H1 (cell line): ENCODE measurements around the gene CCNI. TPM values are rescaled to one million over a fixed set of nuclear protein-coding genes. Genes with fewer than 3 reads are reported as not detected.
"Not testable (repeated sequence)": the region's sequence is repeated elsewhere in the genome, so short reads cannot be mapped to it uniquely, and the experiment has no call there.

Experiments
- CTCF ChIA-PET: fragments of 300-600 bp; sonication (Branson Sonifier 250); formaldehyde crosslinking; loops from one replicate; lab custom pipeline; 2021; ENCODE audit not compliant: partially characterized antibody; lab: Charles Lee
- POLR2A ChIA-PET: fragments of 300-600 bp; sonication (Branson Sonifier 250); formaldehyde crosslinking; loops from one replicate; lab custom pipeline; 2021; ENCODE audit warnings: inconsistent platforms; ENCODE audit not compliant: partially characterized antibody; lab: Charles Lee
- DNase-seq, 2 experiments: peaks; one replicate each; pipeline versions ENCODE4 v3.0.0 to v3.0.0-alpha.2; 2010 to 2022; ENCODE audit warnings: low spot score in 2 of 2, low read depth in 1 of 2, mixed read lengths in 1 of 2
- FAIRE-seq: peaks from 2 replicates; lab custom pipeline; 2011; peaks lifted over from hg19 to GRCh38; lab: Jason Lieb, UNC
- H2AFZ ChIP-seq: 2 replicates; pipeline ENCODE4 v1.8.1; 2012; ENCODE audit warnings: low read length, inconsistent platforms
- H2AK5ac ChIP-seq: 2 replicates; pipeline ENCODE4 v1.6.1; 2013; ENCODE audit warnings: low read depth, low read length
- H2BK120ac ChIP-seq: replicated peaks from 2 replicates; pipeline ENCODE3; 2013; ENCODE audit warnings: low read depth, low read length, inconsistent platforms
- H2BK12ac ChIP-seq: 2 replicates; pipeline ENCODE4 v1.6.1; 2013; ENCODE audit warnings: low read depth, low read length
- H2BK15ac ChIP-seq: 2 replicates; pipeline ENCODE4 v1.6.1; 2013; ENCODE audit warnings: low read length
- H2BK20ac ChIP-seq: 2 replicates; pipeline ENCODE4 v1.6.1; 2013; ENCODE audit warnings: low read length
- H2BK5ac ChIP-seq: 2 replicates; pipeline ENCODE4 v1.6.1; 2013; ENCODE audit warnings: low read depth, low read length
- H3K14ac ChIP-seq: 2 replicates; pipeline ENCODE4 v1.6.1; 2013; ENCODE audit warnings: inconsistent platforms; ENCODE audit not compliant: insufficient read length
- H3K18ac ChIP-seq: 2 replicates; pipeline ENCODE4 v1.6.1; 2013; ENCODE audit warnings: low read length; ENCODE audit errors: extremely low read depth
- H3K23ac ChIP-seq: 2 replicates; pipeline ENCODE4 v1.6.1; 2013; ENCODE audit warnings: inconsistent platforms; ENCODE audit not compliant: insufficient read length
- H3K23me2 ChIP-seq: 2 replicates; pipeline ENCODE4 v1.6.1; 2013; ENCODE audit warnings: low read depth, low read length
- H3K27ac ChIP-seq: 2 replicates; pipeline ENCODE4 v1.6.1; 2011; ENCODE audit warnings: low read depth, low read length, inconsistent platforms
- H3K27me3 ChIP-seq, 4 experiments: replicated peaks in 1 of 4; 1 replicate in 1 of 4; 2 replicates in 3 of 4; pipeline versions ENCODE4 v1.6.1 to v1.8.1; 2011 to 2013; ENCODE audit warnings: low read length in 3 of 4, mild to moderate bottlenecking in 3 of 4, inconsistent platforms in 2 of 4, mixed read lengths in 2 of 4, moderate library complexity in 1 of 4; ENCODE audit not compliant: control insufficient read depth in 3 of 4, insufficient read depth in 3 of 4; ENCODE audit errors: extremely low read depth in 1 of 4
- H3K36me3 ChIP-seq, 4 experiments: 2 replicates each; pipeline versions ENCODE4 v1.6.1 to v1.8.1; 2011 to 2013; ENCODE audit warnings: mild to moderate bottlenecking in 4 of 4, low read length in 3 of 4, moderate library complexity in 2 of 4, control low read depth in 1 of 4, inconsistent platforms in 1 of 4; ENCODE audit not compliant: insufficient read depth in 4 of 4, control insufficient read depth in 2 of 4
- H3K4ac ChIP-seq: replicated peaks from 2 replicates; pipeline ENCODE3; 2013; ENCODE audit warnings: low read length, low read depth, mixed read lengths, inconsistent platforms; ENCODE audit not compliant: insufficient read length
- H3K4me1 ChIP-seq, 4 experiments: replicated peaks in 1 of 4; 1 replicate in 1 of 4; 2 replicates in 3 of 4; pipeline versions ENCODE4 v1.6.1 to v1.8.1; 2011 to 2013; ENCODE audit warnings: low read length in 3 of 4, inconsistent platforms in 2 of 4, mixed read lengths in 1 of 4; ENCODE audit not compliant: insufficient read depth in 4 of 4, control insufficient read depth in 3 of 4
- H3K4me2 ChIP-seq, 2 experiments: 2 replicates each; pipeline versions ENCODE4 v1.6.1 to v1.8.1; 2011 to 2013; ENCODE audit warnings: low read depth in 2 of 2, low read length in 2 of 2, control low read depth in 1 of 2, inconsistent platforms in 1 of 2, mild to moderate bottlenecking in 1 of 2; ENCODE audit not compliant: insufficient read depth in 1 of 2
- H3K4me3 ChIP-seq, 4 experiments: fragments of 200-600, 300-600 bp in 1 of 4; sonication (generic), shearing (Covaris generic), sonication (Bioruptor Twin) in 1 of 4; 2 replicates each; pipeline versions ENCODE4 v1.5.1 to v1.8.1; 2011 to 2016; ENCODE audit warnings: low read length in 4 of 4, low read depth in 3 of 4, control low read depth in 2 of 4, inconsistent platforms in 2 of 4, mild to moderate bottlenecking in 2 of 4, mixed read lengths in 1 of 4, moderate library complexity in 1 of 4; ENCODE audit not compliant: insufficient read depth in 2 of 4; ENCODE audit errors: extremely low read depth in 1 of 4
- H3K56ac ChIP-seq: replicated peaks from 2 replicates; pipeline ENCODE3; 2013; ENCODE audit warnings: low read depth, mild to moderate bottlenecking, mixed read lengths, low read length, inconsistent platforms; ENCODE audit not compliant: insufficient read length
- H3K79me1 ChIP-seq: 2 replicates; pipeline ENCODE4 v1.6.1; 2013; ENCODE audit warnings: low read depth, low read length, control low read depth
- H3K79me2 ChIP-seq, 2 experiments: 2 replicates each; pipeline versions ENCODE4 v1.6.1 to v1.8.1; 2012 to 2013; ENCODE audit warnings: low read length in 2 of 2, mild to moderate bottlenecking in 2 of 2, inconsistent platforms in 1 of 2; ENCODE audit not compliant: insufficient read depth in 2 of 2, control insufficient read depth in 1 of 2
- H3K9ac ChIP-seq, 4 experiments: replicated peaks in 1 of 4; 1 replicate in 1 of 4; 2 replicates in 3 of 4; pipeline versions ENCODE4 v1.6.1 to v1.8.1; 2011 to 2013; ENCODE audit warnings: low read depth in 3 of 4, low read length in 3 of 4, control low read depth in 2 of 4, mild to moderate bottlenecking in 2 of 4, moderate library complexity in 2 of 4, inconsistent platforms in 1 of 4; ENCODE audit errors: extremely low read depth in 1 of 4
- H3K9me3 ChIP-seq, 2 experiments: 2 replicates each; pipeline versions ENCODE4 v1.6.1 to v1.8.1; 2012 to 2013; ENCODE audit warnings: mild to moderate bottlenecking in 2 of 2, moderate library complexity in 2 of 2, control low read depth in 1 of 2, inconsistent platforms in 1 of 2, low read depth in 1 of 2, low read length in 1 of 2, mixed read lengths in 1 of 2; ENCODE audit not compliant: insufficient read depth in 2 of 2
- H4K20me1 ChIP-seq, 2 experiments: replicated peaks in 1 of 2; 2 replicates each; pipeline versions ENCODE3 to v1.8.1; 2011 to 2013; ENCODE audit warnings: inconsistent platforms in 2 of 2, low read length in 2 of 2, mild to moderate bottlenecking in 1 of 2; ENCODE audit not compliant: insufficient read depth in 2 of 2, control insufficient read depth in 1 of 2
- H4K5ac ChIP-seq: 2 replicates; pipeline ENCODE4 v1.6.1; 2013; ENCODE audit warnings: low read length, low read depth, mixed read lengths, inconsistent platforms; ENCODE audit not compliant: insufficient read length
- H4K8ac ChIP-seq: 2 replicates; pipeline ENCODE4 v1.8.0; 2013; ENCODE audit warnings: mild to moderate bottlenecking, moderate library complexity, low read length, inconsistent platforms; ENCODE audit not compliant: insufficient read depth; ENCODE audit errors: extremely low read depth
- H4K91ac ChIP-seq: replicated peaks from 2 replicates; pipeline ENCODE3; 2013; ENCODE audit warnings: low read length, mixed read lengths, inconsistent platforms; ENCODE audit not compliant: insufficient read length
- WGBS, 2 experiments: shearing (Covaris generic) in 1 of 2; methylation state at CpG; one replicate each; pipeline versions ENCODE4 v1.1.6 to v1.1.7; 2013 to 2015; ENCODE audit warnings: low lambda C conversion rate in 2 of 2, mixed read lengths in 2 of 2, inconsistent platforms in 1 of 2, low coverage in 1 of 2, missing lambda C conversion rate in 1 of 2; ENCODE audit not compliant: insufficient replicate concordance in 2 of 2, insufficient coverage in 1 of 2, insufficient read length in 1 of 2; ENCODE audit errors: extremely low coverage in 1 of 2, missing lambda C conversion rate in 1 of 2; 5-methylcytosine and 5-hydroxymethylcytosine counted together
- polyA plus RNA-seq, 7 experiments: library from polyadenylated mRNA; depleted of rRNA in 3 of 7; stranded (reverse) in 5 of 7; unstranded in 2 of 7; fragments of >200 nt in 5 of 7; fragments of 200-250 nt in 2 of 7; gene quantifications; 1 replicate in 5 of 7; 2 replicates in 1 of 7; 4 replicates in 1 of 7; pipeline versions ENCODE4 v1.2.1 to v1.2.3, GENCODE V29; 2011 to 2013; ENCODE audit warnings: missing spikeins in 2 of 7, mixed read lengths in 2 of 7
- total RNA-seq: library from RNA; stranded (reverse); fragmentation: NEBNext Ultra II Directional; extraction: Animal tissue kit (Norgen Biotek cat#: 25700); gene quantifications from 2 replicates; pipeline ENCODE4 v1.2.1, GENCODE V29; 2021

The CCNI gene
- total and polyA plus RNA-seq, 2 of the 8 experiments (the other 6 are each of a cell fraction or from before 2014, with no cell fraction given): 97.8 to 234 TPM

GRCh38 chr4:77029757-77030156 is 46.0 kb downstream of the CCNI start:
- H2AK5ac ChIP-seq, H3K9ac ChIP-seq, H3K27me3 ChIP-seq, H3K4me1 ChIP-seq, H3K9me3 ChIP-seq, DNase-seq, FAIRE-seq, H3K56ac ChIP-seq, H4K8ac ChIP-seq, H3K4ac ChIP-seq, H2BK15ac ChIP-seq, H4K5ac ChIP-seq, H3K4me2 ChIP-seq, POLR2A ChIA-PET, H2BK5ac ChIP-seq, H3K23me2 ChIP-seq, H2BK20ac ChIP-seq, H2AFZ ChIP-seq, H3K18ac ChIP-seq, H3K4me3 ChIP-seq, H3K23ac ChIP-seq, H2BK12ac ChIP-seq, H4K91ac ChIP-seq, H2BK120ac ChIP-seq, H3K14ac ChIP-seq, H4K20me1 ChIP-seq, H3K27ac ChIP-seq, H3K79me1 ChIP-seq, H3K79me2 ChIP-seq: not testable (repeated sequence)
- WGBS, 2 experiments: 90% methylated on average over 7 of the region's 7 CpGs; no CpG with 5 or more reads in 1 of the 2 experiments
- H3K36me3 ChIP-seq: peaks cover 7 to 38% (median 16%) of the 10 kb centered on the region in 4 experiments
- CTCF ChIA-PET: interaction anchor here (0.5 to 7.9 kb wide), 5 partner anchors 10 to 52 kb away, joined by 3 to 75 read pairs (median 6); no protein-coding TSS in a partner anchor
